ENCODE results near the gene LCLAT1.
"Not testable (repeated sequence)": the region's sequence is repeated elsewhere in the genome, so short reads cannot be mapped to it uniquely, and the experiment has no call there.

LCLAT1 gene

DNA sequence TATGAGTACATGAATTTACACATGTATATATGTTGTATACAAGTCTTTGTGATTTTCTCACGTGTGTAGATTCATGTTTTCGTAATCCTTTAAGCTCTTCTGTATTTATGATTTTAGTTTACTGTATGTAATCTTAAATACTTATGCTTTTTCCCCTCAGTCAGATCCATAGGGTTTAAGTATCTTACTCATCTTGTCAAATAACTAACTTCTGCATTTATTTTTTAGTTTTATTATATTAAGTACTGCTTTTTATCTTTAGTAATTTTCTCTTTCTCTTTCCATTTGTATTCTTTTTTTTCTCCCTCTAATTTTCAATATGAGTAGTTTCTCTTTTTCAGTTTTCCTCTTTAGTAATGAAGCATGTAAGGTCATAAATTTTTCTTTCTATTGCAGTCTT is 179.4 kb downstream of the LCLAT1 start:
- H3K4me3 ChIP-seq (ENCODE audit: extremely low read depth, insufficient read depth, low read length, poor library complexity, severe bottlenecking), result no peak overlapping the region
- H3K9me3 ChIP-seq (ENCODE audit: control insufficient read depth, low read length), result no peaks in the 10 kb centered on the region
- H3K36me3 ChIP-seq (ENCODE audit: control insufficient read depth, insufficient read depth, low read length), result no peaks in the 10 kb centered on the region
- no CpG with 5 or more reads among the region's 2 CpGs for WGBS, 2 experiments (ENCODE audit: insufficient coverage in 2 of 2)
- H3K27ac ChIP-seq (ENCODE audit: low read depth, low read length, severe bottlenecking), result no peak overlapping the region
- H3K4me1 ChIP-seq (ENCODE audit: control insufficient read depth, insufficient read depth, low read length, poor library complexity, severe bottlenecking), result no peaks in the 10 kb centered on the region

DNA sequence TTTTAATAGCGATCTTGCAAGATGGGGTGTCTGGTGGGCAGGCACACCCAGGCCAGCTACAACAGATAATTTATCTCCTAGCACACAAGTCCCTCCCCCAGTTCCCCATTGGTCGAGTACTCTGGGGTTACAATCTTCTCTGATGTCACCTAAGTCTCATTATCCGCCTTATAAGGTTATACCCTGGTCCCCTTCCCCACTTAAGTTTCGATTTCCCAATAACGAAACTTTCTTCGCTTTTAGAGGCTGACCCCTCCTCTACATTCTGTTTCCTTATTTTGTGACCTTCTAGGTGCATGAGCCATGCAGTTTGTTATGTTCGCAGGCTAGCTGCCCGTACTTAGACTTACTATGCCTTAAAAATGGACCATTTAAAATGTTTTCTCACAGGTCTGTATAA is 180.1 kb downstream of the LCLAT1 start:
- no peaks in the 10 kb centered on the region for H3K36me3 ChIP-seq (ENCODE audit: control insufficient read depth, insufficient read depth, low read length)
- no peaks in the 10 kb centered on the region for H3K4me1 ChIP-seq (ENCODE audit: control insufficient read depth, insufficient read depth, low read length, poor library complexity, severe bottlenecking)
- H3K9me3 ChIP-seq (ENCODE audit: control insufficient read depth, low read length), result no peaks in the 10 kb centered on the region
- 87 to 94% methylated on average over 6 to 8 of the region's 8 CpGs for WGBS, 2 experiments (ENCODE audit: insufficient coverage in 2 of 2)
- H3K27ac ChIP-seq (ENCODE audit: low read depth, low read length, severe bottlenecking), result no peak overlapping the region
- H3K4me3 ChIP-seq (ENCODE audit: extremely low read depth, insufficient read depth, low read length, poor library complexity, severe bottlenecking), result no peak overlapping the region

DNA sequence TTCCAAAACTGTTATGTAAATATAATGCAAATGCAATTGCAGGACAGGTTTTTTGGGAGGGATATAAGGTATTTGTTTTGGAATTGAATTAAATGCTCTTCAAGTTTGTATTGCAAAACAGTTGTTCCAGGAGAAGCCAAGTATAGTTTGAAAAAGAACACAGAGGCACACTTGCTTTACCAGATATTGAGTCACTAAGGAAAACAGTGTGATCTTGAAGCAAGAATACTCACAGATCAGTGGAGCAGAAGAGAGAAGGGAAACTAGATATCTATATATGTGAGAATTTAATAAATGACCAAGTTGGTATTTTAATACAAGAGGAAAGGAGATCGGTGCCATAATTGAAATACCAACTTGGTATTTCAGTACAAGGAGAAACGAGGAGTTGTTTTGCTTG is 181.3 kb downstream of the LCLAT1 start:
- WGBS, 2 experiments (ENCODE audit: insufficient coverage in 2 of 2), result 83 to 93% methylated on average over 2 of the region's 2 CpGs
- Histone ChIP-seq H3K4me1 (ENCODE audit: control insufficient read depth, insufficient read depth, low read length, poor library complexity, severe bottlenecking) (no peaks in the 10 kb centered on the region), H3K36me3 (ENCODE audit: control insufficient read depth, insufficient read depth, low read length) (no peaks in the 10 kb centered on the region), H3K27ac (ENCODE audit: low read depth, low read length, severe bottlenecking) (no peak overlapping the region), H3K9me3 (ENCODE audit: control insufficient read depth, low read length) (no peaks in the 10 kb centered on the region), H3K4me3 (ENCODE audit: extremely low read depth, insufficient read depth, low read length, poor library complexity, severe bottlenecking) (no peak overlapping the region)

DNA sequence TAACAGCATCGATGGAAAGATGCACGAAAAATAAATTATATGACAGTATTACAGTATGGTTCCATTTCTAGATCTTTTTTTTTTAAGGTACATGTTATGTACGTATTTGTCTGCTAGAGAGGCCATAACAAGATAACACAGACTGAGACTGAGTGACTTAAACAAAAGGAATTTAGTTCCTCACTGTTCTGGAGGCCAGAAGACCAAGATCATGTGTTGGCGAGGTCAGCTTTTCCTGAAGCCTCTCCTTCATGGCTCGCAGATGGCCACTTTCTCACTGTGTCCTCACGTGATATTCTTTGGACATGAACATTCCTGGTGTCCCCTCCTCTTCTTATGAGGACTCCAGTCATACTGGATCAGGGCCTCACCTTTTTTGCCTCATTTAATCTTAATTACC is 182.8 kb downstream of the LCLAT1 start:
- Histone ChIP-seq H3K4me1 (ENCODE audit: control insufficient read depth, insufficient read depth, low read length, poor library complexity, severe bottlenecking) (no peaks in the 10 kb centered on the region), H3K4me3 (ENCODE audit: extremely low read depth, insufficient read depth, low read length, poor library complexity, severe bottlenecking) (no peak overlapping the region), H3K9me3 (ENCODE audit: control insufficient read depth, low read length) (no peaks in the 10 kb centered on the region), H3K27ac (ENCODE audit: low read depth, low read length, severe bottlenecking) (no peak overlapping the region), H3K36me3 (ENCODE audit: control insufficient read depth, insufficient read depth, low read length) (no peaks in the 10 kb centered on the region)
- WGBS, 2 experiments (ENCODE audit: insufficient coverage in 2 of 2), result 87 to 89% methylated on average over 3 to 4 of the region's 6 CpGs

DNA sequence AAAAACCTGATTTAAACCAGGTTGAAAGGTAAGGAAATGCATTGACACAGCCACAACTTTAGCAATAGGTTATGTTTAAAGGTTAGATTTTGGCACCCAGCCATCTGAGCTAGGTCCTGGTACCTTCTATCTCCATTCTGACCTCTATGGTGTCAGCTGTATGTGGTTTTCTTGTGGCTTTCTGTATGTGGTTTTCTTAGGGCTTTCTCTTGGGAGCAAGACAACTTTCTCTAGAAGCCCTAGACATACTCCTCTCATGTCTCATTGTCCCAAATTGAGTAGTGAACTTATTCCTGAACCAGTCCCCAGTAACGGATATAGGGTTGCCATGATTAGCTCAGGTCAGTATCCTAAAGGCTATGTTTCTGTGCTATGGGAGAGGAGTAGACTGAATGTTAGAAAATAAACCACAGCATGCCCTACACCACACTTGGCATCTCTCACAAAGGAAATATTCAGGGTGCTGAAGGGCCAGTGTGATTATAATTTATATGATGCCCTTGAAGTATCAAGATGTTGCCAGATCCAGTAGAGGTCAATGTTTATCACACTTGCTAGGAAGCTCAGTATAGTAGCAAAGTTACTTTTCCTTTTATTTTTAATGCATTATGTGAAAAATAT is 184.1 kb downstream of the LCLAT1 start:
- no CpG with 5 or more reads among the region's 1 CpG for WGBS, 2 experiments (ENCODE audit: insufficient coverage in 2 of 2)
- H3K36me3 ChIP-seq (ENCODE audit: control insufficient read depth, insufficient read depth, low read length), result no peaks in the 10 kb centered on the region
- no peak overlapping the region for H3K27ac ChIP-seq (ENCODE audit: low read depth, low read length, severe bottlenecking)
- H3K4me3 ChIP-seq (ENCODE audit: extremely low read depth, insufficient read depth, low read length, poor library complexity, severe bottlenecking), result no peak overlapping the region
- no peaks in the 10 kb centered on the region for H3K4me1 ChIP-seq (ENCODE audit: control insufficient read depth, insufficient read depth, low read length, poor library complexity, severe bottlenecking)
- H3K9me3 ChIP-seq (ENCODE audit: control insufficient read depth, low read length), result no peaks in the 10 kb centered on the region

DNA sequence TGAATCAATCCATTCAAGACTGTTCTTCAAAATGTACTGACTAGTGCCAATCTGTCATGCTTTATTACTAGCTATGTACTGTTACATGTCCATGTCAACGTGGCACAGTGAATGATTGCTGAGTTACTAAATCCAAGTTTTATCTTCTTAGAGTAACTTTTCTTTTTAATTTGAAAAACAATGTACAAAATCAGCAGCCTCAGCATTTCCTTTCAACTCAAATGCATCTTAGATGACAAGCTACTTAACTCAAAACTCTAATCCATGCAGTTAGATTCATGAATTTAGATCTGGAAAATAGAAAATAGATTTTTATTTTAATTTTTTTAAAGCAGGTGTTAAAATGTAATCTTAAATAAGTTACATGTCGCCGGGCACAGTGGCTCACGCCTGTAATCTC is 186.0 kb downstream of the LCLAT1 start:
- no peaks in the 10 kb centered on the region for H3K36me3 ChIP-seq (ENCODE audit: control insufficient read depth, insufficient read depth, low read length)
- no peak overlapping the region for H3K27ac ChIP-seq (ENCODE audit: low read depth, low read length, severe bottlenecking)
- H3K4me1 ChIP-seq (ENCODE audit: control insufficient read depth, insufficient read depth, low read length, poor library complexity, severe bottlenecking), result no peaks in the 10 kb centered on the region
- no peak overlapping the region for H3K4me3 ChIP-seq (ENCODE audit: extremely low read depth, insufficient read depth, low read length, poor library complexity, severe bottlenecking)
- WGBS, 2 experiments (ENCODE audit: insufficient coverage in 2 of 2), result 100% methylated on average over 3 of the region's 4 CpGs; no CpG with 5 or more reads in 1 of the 2 experiments
- H3K9me3 ChIP-seq (ENCODE audit: control insufficient read depth, low read length), result no peaks in the 10 kb centered on the region

DNA sequence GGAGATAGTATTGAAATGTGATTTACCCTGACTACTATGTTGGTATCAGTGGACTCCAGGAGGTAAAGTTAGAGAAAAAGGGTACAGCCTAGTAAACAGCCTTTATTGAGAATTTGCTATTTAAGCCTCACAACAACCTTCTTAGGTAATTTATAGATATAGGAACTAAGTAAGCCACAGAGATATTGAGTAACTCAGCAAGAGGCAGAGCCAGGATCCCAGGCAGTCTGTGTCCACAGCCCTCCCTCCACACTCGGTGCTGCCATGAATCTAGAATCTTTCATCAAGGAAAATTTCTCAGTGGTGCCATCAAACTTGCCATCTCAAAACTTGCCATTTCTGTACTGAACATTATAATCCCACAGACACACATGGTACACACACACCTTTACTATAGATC is 189.3 kb downstream of the LCLAT1 start:
- WGBS, 2 experiments (ENCODE audit: insufficient coverage in 2 of 2), result 75 to 85% methylated on average over 1 of the region's 1 CpG
- H3K4me3 ChIP-seq (ENCODE audit: extremely low read depth, insufficient read depth, low read length, poor library complexity, severe bottlenecking), result no peak overlapping the region
- H3K9me3 ChIP-seq (ENCODE audit: control insufficient read depth, low read length), result no peaks in the 10 kb centered on the region
- H3K36me3 ChIP-seq (ENCODE audit: control insufficient read depth, insufficient read depth, low read length), result peaks cover 6% of the 10 kb centered on the region
- H3K27ac ChIP-seq (ENCODE audit: low read depth, low read length, severe bottlenecking), result no peak overlapping the region
- no peaks in the 10 kb centered on the region for H3K4me1 ChIP-seq (ENCODE audit: control insufficient read depth, insufficient read depth, low read length, poor library complexity, severe bottlenecking)

DNA sequence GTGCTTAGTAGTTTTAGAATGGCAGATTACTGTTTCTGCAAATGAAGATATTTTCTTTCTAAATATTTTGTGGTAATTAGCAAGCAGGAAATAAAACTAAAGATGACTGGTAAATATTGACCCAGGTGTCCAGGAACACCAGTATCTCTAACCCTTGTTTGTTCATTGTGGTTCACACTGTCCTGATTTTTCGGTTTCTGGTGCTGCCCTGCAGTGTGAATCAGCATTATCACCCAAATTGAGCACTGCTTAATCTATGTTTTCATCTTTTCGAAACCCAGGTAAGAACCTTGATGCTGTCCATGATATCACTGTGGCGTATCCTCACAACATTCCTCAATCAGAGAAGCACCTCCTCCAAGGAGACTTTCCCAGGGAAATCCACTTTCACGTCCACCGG is 192.8 kb downstream of the LCLAT1 start:
- 97 to 98% methylated on average over 3 of the region's 5 CpGs for WGBS, 2 experiments (ENCODE audit: insufficient coverage in 2 of 2)
- H3K9me3 ChIP-seq (ENCODE audit: control insufficient read depth, low read length), result no peaks in the 10 kb centered on the region

DNA sequence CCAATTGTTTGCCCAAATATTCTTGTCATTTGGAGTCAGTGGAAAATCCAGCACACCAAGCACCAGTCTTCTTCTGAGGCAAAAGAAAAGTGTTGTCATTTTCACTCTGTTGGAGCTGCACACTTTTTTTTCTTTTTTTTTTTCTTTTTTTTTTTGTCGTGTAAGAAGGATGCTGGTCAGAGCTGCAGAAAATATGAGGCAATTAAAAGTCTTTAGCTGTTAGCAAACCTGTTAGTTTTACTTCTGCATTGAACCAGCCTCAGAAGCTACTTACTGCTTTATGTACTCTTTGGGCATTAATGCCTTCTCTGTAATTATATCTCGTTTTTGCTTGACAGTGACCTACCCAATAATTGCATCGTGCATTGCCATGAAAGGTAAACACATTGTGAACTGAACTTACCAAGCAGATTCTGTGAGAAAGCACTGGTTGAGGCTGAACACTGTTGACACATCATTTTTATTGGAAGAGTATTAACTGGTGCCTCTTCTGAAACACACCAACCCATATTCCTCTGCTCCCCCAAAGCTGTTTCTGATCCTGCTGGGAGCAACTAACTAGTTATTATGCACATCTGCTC is 194.8 kb downstream of the LCLAT1 start:
- WGBS, 2 experiments (ENCODE audit: insufficient coverage in 2 of 2), result 84 to 94% methylated on average over 2 of the region's 3 CpGs
- Histone ChIP-seq H3K9me3 (ENCODE audit: control insufficient read depth, low read length) (no peaks in the 10 kb centered on the region), H3K27ac (ENCODE audit: low read depth, low read length, severe bottlenecking) (no peak overlapping the region), H3K4me1 (ENCODE audit: control insufficient read depth, insufficient read depth, low read length, poor library complexity, severe bottlenecking) (no peaks in the 10 kb centered on the region), H3K4me3 (ENCODE audit: extremely low read depth, insufficient read depth, low read length, poor library complexity, severe bottlenecking) (no peak overlapping the region), H3K36me3 (ENCODE audit: control insufficient read depth, insufficient read depth, low read length) (peaks cover 6% of the 10 kb centered on the region)

More for the DNA sequence above, 192.8 kb downstream of the LCLAT1 start:
- Histone ChIP-seq H3K4me1 (ENCODE audit: control insufficient read depth, insufficient read depth, low read length, poor library complexity, severe bottlenecking) (no peaks in the 10 kb centered on the region), H3K4me3 (ENCODE audit: extremely low read depth, insufficient read depth, low read length, poor library complexity, severe bottlenecking) (no peak overlapping the region), H3K27ac (ENCODE audit: low read depth, low read length, severe bottlenecking) (no peak overlapping the region), H3K36me3 (ENCODE audit: control insufficient read depth, insufficient read depth, low read length) (peaks cover 6% of the 10 kb centered on the region)

DNA sequence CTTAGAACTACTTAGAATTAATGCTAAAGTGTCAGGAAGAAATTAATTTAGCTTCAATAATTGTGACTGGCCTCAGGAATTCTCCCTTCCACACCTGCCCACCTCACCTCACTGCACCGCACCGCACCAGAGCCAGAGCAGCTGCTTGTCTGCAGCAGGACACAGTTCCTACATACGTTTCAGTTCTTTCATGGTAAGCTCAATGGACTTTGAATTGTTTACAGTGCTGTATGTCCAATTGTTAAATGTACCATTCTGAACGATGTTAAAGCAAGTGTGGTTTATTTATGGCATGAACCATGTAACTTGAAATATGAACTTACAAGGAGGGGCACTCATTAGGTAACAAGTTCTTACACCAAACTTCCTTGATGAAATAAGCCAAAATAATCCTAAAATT is 196.0 kb downstream of the LCLAT1 start:
- H3K4me3 ChIP-seq (ENCODE audit: extremely low read depth, insufficient read depth, low read length, poor library complexity, severe bottlenecking); H3K4me1 ChIP-seq (ENCODE audit: control insufficient read depth, insufficient read depth, low read length, poor library complexity, severe bottlenecking); H3K27ac ChIP-seq (ENCODE audit: low read depth, low read length, severe bottlenecking); H3K9me3 ChIP-seq (ENCODE audit: control insufficient read depth, low read length); H3K36me3 ChIP-seq (ENCODE audit: control insufficient read depth, insufficient read depth, low read length): not testable (repeated sequence)
- no CpG with 5 or more reads among the region's 4 CpGs for WGBS, 2 experiments (ENCODE audit: insufficient coverage in 2 of 2)

DNA sequence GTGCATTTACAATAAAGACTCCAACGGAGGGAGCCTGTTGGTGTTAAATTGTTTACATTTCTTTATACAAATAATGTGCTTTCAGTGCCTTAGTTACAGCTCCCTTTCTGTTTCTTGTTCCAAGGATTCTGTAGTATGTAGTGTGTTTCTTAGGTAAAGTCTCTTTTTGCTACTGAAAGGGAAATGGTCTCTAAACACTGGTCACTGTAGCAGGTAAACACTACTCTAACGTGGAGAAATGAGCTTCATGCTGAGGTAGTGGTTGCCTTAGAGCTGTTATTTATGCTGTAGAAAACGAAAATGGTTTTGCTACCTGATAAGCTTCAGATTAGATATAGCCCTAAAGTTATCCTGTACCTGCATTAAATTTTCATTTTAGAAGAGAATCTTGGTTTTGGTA is 196.6 kb downstream of the LCLAT1 start:
- Histone ChIP-seq H3K9me3 (ENCODE audit: control insufficient read depth, low read length) (no peaks in the 10 kb centered on the region), H3K4me1 (ENCODE audit: control insufficient read depth, insufficient read depth, low read length, poor library complexity, severe bottlenecking) (no peaks in the 10 kb centered on the region), H3K4me3 (ENCODE audit: extremely low read depth, insufficient read depth, low read length, poor library complexity, severe bottlenecking) (no peak overlapping the region), H3K27ac (ENCODE audit: low read depth, low read length, severe bottlenecking) (no peak overlapping the region), H3K36me3 (ENCODE audit: control insufficient read depth, insufficient read depth, low read length) (peaks cover 6% of the 10 kb centered on the region)
- WGBS, 2 experiments (ENCODE audit: insufficient coverage in 2 of 2), result 100% methylated on average over 1 of the region's 3 CpGs; no CpG with 5 or more reads in 1 of the 2 experiments

Measured in mesodermal cell (in vitro differentiated cells).